GM08714 (cell line): ENCODE data around the gene JMJD8.

Source experiments
- H3K4me3 ChIP-seq: fragments of 200-500 bp; sonication (Bioruptor generic); 2 replicates; pipeline ENCODE4 v1.5.1; 2014; ENCODE audit warnings: mild to moderate bottlenecking, low read length, inconsistent platforms
- ZNF274 ChIP-seq: IDR thresholded peaks from 2 replicates; pipeline ENCODE4 v1.6.1; 2012; ENCODE audit warnings: mild to moderate bottlenecking, low read depth, low read length

The JMJD8 gene

DNA sequence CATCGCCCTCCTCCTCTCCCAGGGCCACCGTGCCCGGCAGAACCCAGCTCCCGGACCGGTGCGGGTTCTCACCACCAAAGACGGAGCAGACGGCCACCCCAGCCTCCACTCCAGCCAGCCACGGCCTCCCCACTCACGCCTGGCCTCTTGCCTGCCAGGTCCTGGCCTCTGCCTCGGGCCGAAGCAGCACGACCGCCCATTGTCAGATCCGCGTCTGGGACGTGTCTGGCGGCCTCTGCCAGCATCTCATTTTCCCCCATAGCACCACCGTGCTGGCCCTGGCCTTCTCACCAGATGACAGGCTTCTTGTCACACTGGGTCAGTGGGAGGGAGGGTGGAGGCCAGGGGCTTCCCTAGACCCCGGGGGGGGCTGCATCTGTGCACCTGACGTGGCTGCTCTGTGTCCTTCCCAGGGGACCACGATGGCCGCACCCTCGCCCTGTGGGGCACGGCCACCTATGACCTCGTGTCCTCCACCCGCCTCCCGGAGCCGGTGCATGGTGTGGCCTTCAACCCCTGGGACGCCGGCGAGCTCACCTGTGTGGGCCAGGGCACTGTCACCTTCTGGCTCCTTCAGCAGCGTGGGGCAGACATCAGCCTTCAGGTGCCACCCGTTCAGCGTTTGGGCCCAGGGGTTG lies 22.8 kb downstream of the JMJD8 start:
- H3K4me3 ChIP-seq: no peak overlapping the region

DNA sequence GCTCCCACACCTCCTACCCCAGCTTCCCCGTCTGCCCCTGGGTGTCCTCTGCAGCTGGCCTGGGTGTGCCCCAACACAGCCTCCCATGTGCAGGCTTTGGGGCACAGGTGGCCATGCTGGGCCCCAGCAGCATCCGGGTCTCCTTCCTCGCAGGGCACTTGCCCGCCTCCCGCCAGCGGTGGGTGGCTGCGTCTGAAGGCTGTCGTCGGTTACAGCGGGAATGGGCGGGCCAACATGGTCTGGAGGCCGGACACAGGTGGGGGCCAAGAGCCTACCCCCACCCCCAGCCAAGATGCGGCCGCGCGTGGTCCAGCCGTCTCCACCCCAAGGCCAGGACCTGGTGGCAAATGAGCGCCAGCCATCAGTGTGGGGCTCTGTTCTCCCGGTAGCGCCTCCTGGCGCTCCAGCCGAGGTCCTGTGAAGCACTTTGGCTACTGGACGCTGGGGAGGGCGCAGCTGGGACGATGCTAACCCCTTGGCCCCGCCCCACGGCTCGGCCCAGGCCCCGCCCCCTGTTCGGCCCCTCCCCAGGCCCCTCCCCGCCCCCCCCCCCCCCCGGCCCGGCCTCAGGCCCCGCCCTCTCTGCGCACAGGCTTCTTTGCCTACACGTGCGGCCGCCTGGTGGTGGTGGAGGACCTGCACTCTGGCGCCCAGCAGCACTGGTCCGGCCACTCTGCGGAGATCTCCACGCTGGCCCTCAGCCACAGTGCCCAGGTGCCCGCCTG lies 23.5 kb downstream of the JMJD8 start:
- no peak overlapping the region for H3K4me3 ChIP-seq
- no peak for TF ChIP-seq ZNF274

More for the DNA sequence above, 22.8 kb downstream of the JMJD8 start:
- no peak for TF ChIP-seq ZNF274

DNA sequence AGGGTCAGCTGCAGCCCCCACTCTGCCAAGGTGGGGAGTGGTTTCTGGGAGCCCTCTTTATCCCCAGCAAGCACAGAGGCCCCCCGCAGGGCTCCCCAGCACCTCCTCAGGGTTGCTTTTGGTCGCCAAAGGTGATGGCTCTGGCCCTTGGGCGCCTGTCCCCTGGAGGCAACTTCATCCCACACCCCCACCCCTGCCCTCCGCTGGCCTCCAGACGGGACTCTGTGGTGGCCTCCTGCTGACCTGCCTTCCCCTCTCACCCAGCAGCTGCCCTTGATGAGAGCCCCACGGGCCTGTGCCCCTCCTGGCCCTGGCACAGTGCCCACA lies 24.0 kb downstream of the JMJD8 start:
- no peak for TF ChIP-seq ZNF274
- no peak overlapping the region for H3K4me3 ChIP-seq

DNA sequence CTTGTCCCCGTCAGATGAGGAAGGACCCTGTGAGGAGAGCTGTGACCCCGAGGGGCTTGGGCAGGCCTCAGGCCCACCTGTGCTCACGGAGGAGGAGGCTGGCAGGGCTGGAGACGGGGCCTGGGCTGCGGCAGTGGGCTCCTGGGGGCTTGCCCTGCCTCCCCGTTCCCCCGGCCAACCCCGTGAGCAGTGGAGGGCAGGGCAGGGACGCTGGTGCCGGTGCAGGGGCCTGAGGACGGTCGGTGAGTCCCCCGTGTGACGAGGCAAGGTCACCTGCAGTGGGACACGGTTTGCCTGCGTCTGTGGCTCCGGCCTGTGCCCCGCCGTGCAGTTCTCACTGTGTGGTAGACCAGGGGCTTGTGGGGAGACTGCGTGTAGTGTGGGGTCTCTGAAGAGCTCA lies 24.5 kb downstream of the JMJD8 start:
- H3K4me3 ChIP-seq: no peak overlapping the region
- TF ChIP-seq ZNF274: no peak

DNA sequence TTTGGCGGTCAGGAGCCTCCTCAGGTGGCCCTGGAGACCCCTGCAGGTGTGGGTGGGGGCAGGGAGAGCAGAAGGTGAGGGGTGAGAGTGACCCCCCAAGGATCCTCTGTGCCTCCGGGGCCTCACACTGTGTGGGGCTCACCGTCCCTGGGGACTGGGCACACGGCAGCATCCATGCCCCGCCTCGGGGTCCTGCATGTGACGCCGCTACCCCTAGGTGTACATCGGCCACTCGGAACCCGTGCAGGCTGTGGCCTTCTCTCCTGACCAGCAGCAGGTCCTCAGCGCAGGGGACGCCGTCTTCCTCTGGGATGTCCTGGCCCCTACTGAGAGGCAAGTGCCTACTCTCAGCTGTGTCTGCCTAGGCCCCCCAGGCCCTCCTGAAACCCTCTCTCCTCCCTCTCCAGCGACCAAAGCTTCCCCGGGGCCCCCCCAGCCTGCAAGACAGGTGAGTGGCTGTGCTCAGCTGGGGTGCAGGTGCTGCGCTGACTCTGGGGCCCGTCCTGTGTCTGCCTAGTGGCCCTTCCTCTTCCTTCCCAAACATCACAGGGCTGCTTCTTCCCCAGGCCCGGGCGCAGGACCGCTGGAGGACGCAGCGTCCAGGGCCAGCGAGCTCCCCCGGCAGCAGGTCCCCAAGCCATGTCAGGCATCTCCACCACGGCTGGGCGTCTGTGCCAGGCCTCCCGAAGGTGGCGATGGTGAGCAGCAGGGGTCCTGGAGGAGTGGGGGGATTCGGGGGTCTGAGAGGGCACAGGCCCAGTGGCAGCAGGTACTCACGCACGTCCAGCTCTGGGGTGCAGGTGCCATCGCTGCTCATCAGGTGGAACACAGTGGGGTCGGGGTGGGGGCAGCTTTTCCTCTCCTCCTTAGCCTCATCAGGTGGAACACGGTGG lies 25.2 kb downstream of the JMJD8 start:
- TF ChIP-seq ZNF274: no peak
- no peak overlapping the region for H3K4me3 ChIP-seq

DNA sequence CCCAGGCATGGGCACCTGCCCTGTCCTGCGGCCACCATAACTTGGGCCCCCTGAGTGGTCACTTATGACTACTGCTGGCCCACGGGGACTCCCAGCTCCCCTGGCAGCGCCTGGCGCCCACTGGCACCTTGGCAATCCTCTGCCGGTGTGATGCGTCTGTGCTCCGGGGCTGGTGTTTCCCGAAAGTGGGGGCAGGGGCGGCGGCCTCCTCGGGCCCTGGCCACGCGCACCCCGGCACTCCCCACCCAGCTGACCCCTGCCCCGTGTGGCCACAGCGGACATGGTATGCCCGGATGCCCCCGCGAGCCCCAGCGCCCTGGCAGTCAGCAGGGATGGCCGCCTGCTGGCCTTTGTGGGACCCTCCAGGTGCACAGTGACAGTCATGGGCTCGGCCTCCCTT lies 26.6 kb downstream of the JMJD8 start:
- TF ChIP-seq ZNF274: no peak
- H3K4me3 ChIP-seq: no peak overlapping the region

DNA sequence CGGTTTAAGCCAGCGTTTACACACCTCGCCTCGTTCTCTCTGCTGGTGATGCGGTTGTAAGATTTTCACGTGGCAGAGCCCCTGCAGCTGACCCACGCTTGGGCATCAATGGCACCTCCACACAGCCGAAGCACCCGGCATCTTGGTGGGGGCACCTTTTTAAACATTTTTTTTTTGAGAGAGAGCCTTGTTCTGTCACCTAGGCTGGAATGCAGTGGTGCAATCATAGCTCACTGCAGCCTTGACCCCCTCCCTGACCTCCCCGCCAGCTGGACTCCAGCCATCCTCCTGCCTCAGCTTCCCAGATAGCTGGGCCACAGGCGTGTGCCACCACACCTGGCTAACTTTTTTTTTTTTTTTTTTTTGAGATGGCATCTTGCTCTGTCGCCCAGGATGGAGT lies 30.1 kb downstream of the JMJD8 start:
- H3K4me3 ChIP-seq: no peak overlapping the region
- TF ChIP-seq ZNF274: no peak

DNA sequence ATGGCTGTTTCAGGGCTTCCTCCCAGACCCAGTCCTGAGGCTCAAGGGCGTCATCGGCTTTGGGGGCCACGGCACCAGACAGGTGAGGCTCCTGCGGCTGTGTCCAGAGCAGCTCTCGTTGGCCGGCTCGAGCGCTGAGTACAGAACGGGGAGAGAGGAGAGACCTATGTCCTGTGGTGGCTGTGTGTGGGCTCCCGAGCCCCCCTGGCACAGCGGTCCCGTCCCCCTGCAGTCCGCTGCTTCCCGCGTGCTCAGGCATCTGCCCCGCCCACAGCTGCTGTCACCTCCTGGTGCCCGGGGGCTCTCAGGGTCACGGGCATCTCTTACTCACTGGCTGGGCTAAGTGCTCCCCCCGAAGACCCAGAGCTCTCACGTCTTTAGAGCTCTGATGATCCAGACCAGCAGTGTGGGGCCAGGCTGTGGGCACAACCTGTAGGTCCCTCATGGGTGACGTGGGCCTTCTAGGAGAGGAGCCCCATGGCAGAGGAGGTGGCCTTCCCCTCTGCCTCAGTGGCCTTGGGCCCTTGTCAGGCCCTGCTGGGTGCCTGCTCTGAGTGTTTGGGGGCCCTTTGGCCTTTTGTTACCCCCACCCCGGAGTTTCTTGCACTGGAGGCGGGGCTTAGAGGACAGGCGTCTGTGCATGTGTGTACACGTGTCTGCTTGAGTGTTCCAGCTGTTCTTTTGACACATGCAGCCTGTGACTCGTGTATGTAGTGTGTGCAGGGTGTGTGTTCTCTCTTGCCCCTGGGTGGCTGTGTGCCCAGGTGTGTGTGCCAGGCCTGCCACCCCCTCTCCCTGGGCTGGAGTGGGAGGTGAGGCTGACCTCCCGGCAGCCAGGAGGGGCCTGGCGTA lies 31.5 kb downstream of the JMJD8 start:
- no peak for TF ChIP-seq ZNF274
- no peak overlapping the region for H3K4me3 ChIP-seq

DNA sequence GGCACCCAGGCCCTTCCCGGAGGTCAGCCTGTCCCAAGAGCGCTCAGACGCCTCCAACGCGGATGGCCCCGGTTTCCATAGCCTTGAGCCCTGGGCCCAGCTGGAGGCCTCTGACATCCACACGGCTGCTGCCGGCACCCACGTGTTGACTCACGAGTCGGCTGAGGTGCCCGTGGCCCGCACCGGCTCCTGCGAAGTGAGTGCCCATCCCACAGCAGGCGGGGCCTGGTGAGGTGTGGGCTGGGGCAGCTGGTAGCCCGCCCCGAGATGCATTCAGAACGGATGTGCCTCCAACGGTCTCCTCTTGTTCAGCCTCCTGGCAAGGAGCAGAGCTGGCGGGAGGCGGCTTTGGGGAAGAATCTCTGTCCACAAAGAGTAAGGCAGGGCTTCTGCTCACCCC lies 32.3 kb downstream of the JMJD8 start:
- no peak overlapping the region for H3K4me3 ChIP-seq
- no peak for TF ChIP-seq ZNF274

DNA sequence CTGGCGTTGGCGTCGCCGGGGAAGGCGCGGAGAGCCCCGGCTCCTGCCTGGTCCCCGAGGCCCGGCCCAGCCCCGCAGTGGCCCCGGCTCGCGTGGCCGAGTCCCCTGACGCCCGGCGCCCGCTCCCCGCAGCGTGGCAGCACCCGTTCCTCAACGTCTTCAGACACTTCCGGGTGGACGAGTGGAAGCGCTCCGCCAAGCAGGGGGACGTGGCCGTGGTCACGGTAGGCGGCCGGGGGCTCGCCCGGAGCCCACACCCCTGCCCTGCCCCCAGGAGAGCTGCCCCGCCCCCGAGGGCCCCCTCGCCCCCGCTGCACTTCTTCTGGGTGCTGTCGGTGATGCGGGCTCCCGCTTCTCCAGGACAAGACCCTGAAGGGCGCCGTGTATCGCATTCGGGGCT lies 34.5 kb downstream of the JMJD8 start:
- peak overlapping the region; percentile 75; the same call in 1 of the 2 replicates for H3K4me3 ChIP-seq
- no peak for TF ChIP-seq ZNF274

DNA sequence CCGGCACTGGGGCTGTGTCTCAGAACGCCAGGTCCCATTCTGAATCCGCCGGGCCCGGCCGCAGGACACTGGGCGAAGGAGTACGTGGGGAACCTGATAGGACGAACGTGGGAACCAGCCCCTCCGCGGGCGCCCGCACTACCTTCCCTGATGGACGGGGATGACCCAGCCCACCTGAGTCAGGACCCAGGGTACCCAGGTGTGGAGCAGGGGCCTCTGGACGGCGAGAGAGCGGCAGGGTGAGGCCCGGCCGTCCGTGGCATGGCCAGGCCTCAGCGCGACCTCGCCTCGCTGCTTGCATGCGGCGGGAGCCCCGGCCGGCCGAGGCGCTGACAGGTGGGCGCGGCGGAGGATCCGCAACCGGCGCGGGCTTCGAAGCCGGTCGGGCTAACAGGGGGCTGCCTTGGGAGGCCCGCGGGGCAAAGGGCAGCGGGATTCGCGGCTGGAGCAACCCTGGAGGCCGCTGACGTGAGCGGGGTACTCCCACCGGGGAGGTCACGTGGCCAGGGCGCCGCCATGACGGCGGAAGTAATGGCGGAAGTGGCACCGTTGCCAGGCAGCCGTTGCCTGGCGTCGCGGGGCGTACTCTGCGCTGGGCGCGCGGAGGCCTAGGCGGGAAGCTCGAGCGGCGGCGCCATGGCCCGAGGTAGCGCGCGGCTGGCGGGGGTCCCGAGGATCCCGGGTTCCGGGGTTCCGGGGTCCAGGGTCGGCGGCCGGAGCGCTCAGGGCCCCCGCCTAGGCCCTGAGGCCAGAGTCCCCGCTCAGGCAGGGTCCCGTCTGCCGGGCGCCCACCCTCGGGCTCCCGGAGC lies 35.1 kb downstream of the JMJD8 start, which contains the start of gene WDR90:
WDR90 (plus strand) TSS at position 585 of the 809 bp plus-strand sequence; CDS start at position 637, 52 bp downstream.
- no peak for TF ChIP-seq ZNF274
- H3K4me3 ChIP-seq: peak within 1 kb of the TSS; percentile 75

DNA sequence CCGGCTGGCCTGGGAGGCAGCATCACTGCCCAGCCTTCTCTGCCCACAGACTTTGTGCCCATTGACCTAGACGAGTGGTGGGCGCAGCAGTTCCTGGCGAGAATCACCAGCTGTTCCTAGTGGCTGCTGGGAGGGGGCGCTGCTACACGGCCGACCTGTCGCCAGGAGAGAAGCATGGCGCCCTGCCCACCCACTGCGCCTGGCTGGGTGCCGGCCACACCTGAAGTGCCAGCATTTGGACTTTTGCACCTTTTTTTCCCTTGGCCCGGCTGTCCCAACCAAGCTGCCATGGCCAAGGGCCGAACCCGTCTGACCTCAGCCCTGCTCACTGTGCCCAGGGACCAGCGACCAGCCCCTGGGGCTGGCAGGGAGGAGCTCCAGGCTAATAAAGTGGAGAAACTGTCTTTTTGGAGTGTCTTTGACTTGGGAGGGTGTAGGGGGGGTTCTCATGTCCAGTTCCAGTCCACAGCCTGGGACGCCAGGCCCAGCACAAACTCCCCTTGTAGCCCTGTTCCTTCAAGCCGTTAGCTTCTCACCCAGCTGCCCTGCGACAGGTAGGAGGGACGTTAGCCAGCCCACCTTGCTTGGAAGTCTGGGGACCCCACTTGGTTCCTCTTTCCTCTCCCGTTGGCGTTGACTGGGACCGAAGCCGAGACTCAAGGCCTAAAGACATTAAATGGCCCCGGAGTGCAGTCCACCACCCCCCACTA lies 35.9 kb downstream of the JMJD8 start:
- peak overlapping the region; percentile 75; the same call in 1 of the 2 replicates for H3K4me3 ChIP-seq
- no peak for TF ChIP-seq ZNF274
